Cortex of kidney (tissue), 1 donor: ENCODE results near the gene ATAD3A.

Source experiments
- DNase-seq: peaks from one replicate; lab custom pipeline; 2025; lab: John Stamatoyannopoulos, UW

The ATAD3A gene

DNA sequence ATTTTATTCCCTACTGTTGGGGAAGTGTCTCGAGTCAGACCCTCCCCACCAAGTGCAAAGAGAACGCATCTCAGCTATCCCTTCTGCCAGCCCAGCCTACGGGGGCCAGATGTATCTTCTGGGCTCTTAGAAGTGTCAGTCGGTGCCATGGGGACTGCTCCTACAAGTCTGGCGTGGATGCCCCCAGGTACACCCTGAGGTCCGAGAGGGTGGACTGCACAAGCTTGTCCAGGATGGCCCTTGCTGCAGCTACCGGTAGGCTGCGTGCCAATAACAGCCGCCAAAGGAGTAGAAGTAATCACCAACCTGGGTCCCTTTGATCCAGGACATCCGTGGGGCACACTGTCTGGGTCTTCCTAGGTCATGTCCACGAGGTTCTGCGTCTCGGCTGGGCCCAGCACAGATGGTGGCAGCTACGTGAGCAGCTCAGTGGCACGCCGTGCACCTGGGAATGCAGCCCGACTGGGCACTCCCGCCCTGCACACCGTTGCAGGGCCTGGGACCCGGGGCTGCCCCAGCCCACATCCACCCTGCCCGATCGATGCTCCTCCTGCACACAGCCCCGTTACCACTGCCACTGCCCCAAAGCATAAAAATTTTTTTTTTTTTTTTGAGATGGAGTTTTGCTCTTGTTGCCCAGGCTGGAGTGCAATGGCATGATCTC lies 71.5 kb downstream of the ATAD3A start:
- no peak for DNase-seq
